Measurements from ENCODE around the gene FAM181A.

DNA sequence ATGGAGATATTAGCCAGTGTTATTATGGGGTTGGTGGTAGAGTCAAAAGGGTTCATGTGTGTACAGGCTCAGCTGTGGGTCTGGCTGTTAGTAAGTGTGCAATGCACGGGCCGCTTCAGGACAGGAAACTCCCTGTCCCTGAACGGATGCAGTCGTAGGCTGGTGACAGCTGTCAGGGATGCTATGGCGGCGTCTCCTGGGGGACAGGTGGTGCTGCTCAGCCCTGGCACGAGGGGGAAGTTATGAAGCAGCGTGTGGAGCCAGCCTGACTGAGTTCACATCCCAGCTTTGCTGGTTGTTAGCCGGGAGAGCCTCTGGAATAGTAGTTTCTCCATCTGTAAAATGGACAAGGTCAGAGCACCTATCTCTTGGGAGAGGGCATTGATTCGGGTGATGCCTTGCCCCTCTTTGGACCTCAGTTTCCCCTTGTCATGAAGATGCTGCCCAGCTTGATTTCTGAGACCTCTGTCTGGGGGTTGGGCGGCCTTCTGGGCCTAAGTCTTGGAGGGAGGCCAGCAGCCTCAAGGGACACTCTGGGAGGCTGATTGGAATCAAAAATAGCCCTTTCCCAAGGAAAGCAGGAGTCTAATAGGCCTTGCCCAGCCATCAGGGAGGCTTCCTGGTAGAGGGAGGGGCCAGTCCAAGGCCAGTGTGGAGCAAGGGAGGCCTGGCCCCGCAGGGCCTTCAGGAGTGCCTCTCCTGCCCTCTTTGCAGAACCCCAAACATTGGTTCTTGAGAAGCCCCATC lies 42.1 kb downstream of the FAM181A start:
- no peak for TF ChIP-seq NFRKB (IDR thresholded peaks at IDR 0.05)
- no peak for TF ChIP-seq ELF4 (IDR thresholded peaks at IDR 0.05)
- TF ChIP-seq FOXM1 (IDR thresholded peaks at IDR 0.05; ENCODE audit: borderline replicate concordance), result no peak
